ENCODE data around the gene SCRN2.
A peak's percentile ranks its signal among the peaks of the same experiment; 100 is the strongest.

The SCRN2 gene

DNA sequence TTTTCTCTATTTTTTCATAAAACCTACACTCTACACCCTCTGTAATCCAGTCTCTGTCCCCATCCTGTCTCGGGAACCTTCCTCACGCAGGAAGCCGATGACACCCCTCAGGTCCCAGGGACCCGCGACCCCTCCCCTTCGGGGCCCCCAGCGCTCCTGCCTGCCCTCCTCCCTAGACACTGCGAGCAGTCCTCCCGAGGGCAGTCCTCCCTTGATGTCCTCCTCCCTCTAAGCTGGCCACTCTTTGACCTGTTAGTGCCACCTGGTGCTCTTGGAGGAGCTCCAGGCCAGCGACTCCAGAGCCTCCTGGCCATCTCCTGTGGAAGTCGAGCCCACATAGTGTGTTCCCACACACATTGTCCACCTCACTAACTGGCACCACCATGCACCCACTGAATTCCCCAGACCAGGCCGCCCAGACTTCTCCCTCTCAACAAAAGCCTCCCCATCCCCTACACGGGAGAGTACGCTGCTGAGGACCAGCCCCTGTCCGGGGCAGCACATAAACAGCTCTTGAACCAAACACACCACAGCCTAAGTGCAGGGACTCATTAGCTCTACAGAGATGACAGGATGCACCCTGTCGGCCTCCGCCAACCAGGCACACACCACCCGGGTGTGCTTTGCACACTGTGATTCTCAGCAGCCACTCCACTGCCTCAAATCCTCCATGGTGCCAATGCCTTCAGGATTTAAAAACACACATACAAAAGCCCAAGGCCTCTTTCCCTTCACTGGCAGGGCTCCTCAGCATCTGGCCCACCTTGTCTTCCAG lies 28.7 kb downstream of the SCRN2 start:
- intact Hi-C loops (cut with DNase I) = no loop called here
- peak in 3 of 42 donors; percentile 3 to 18 (median 5) for DNase-seq

DNA sequence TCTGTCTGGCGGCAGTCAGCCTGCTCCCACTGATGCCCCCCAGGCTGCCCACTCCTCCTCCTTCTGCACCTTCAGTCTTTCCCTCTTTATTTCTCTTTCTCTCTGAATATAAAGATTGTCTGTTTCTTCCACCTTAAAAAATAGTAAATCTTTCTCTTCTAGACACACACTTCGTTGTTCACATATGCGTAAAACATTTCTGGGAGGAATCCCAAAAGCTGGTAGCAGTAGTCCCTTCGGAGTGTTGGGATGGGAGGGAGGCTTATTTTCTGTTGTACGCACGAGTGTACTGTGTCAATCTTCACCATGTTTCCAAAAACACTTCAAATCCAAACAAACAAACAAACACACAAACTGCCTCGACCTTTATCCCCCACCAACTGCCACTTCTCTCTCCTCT lies 29.4 kb downstream of the SCRN2 start:
- intact Hi-C loops (cut with DNase I) = no loop called here
- DNase-seq = peak in 1 of 42 donors; percentile 2

DNA sequence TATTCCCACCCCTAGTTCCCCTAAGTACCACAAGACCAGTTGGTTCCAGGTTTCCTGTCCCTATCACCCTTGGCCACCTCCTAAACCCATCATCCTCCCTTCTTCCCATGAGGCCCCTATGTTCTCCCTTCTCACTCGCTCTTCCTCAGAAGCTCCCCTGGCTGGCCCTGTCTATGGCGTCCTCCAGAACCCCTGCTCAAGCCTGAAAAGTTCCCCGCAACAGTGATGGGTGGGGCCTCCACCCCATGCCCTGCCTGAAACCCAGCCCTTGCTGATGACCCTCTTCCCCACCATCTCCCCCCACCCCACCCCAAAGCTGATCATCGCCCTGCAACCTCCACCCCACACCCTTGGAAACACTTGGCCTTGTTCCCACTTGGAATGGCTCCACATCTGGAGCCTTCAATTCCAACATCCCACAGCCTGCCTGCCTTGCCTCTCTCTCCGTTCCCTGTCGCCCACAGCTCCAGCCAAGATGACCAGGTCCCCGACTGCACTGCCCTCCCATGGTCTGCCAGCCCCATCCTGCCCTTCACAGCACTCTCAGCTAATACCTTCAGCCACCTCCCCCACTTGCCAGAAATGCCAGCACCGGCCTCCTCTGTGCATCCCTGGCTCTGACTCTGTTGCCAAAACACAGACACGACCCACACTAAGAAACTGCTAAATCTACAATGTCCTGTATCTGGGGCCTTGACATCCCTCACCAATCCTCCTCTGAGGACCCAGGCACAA lies 30.0 kb downstream of the SCRN2 start:
- intact Hi-C loops (cut with DNase I) = no loop called here
- DNase-seq = peak in 2 of 42 donors; percentile 8

DNA sequence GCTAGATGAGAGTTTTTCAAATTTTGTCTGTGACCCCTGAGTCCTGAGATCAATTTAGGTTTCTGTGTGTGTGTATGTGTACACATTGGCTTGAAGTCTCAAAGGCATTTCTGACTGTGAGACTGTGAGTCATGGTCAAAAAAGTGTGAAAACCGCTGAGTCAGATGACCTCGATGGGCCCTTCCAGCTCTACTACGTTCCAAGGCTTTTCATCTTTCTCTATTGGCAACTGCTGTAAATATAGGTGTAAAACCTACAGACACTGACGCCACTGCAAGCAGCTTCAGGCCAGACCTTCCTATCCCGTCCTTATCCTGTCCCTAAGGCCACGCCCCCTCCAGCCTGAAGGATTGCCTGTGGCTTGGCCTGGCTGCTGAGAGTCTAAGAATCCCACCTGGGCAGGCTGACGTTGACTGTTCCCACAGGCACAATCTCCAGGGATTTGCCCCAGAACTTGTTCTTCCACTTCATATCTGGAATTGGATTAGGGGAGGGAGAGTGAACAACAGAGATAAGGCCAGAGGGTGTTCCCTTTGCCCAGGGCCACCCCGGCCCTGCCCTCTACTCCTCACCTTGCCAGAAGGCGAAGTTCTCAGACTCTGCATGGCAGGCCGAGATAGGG lies 30.8 kb downstream of the SCRN2 start:
- peak in 1 of 42 donors; percentile 5 for DNase-seq
- intact Hi-C loops (cut with DNase I) = no loop called here

DNA sequence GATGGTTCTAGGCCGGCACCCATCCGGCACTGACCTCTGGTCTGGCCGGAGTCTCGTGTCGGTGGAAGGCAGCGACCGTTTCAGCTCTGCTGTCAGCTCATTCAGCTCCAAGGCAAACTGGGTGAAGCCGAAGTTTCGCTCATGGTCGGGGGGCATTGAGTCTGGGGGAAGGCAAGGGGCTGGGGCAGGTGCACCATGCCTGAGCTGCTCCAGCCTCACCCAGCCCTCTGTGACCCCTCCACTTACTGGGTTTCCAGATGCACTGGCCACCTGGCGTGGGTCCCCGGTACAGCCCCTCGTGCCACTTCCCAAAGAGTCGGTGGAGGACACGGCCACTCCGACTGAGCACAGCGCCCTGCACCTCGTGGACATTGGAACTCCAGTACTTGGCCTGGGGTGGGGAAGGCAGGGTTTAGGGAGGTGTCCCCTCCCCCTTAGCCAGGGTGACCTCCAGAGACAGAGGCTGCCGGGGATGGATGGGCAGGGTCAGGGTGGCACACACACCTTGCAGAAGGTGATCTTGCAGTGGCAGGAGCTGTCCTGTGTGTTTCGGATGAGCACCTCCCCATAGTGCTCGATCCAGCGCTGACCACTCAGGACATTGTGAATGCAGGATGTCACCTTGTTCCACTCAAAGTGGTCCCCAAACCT lies 32.1 kb downstream of the SCRN2 start:
- DNase-seq = peak in 3 of 42 donors; percentile 6 to 36 (median 22)
- intact Hi-C loops (cut with DNase I) = loop anchor here (10.0 kb wide), 1 partner anchor 114 kb away; the partner anchor contains the start of gene TBKBP1

DNA sequence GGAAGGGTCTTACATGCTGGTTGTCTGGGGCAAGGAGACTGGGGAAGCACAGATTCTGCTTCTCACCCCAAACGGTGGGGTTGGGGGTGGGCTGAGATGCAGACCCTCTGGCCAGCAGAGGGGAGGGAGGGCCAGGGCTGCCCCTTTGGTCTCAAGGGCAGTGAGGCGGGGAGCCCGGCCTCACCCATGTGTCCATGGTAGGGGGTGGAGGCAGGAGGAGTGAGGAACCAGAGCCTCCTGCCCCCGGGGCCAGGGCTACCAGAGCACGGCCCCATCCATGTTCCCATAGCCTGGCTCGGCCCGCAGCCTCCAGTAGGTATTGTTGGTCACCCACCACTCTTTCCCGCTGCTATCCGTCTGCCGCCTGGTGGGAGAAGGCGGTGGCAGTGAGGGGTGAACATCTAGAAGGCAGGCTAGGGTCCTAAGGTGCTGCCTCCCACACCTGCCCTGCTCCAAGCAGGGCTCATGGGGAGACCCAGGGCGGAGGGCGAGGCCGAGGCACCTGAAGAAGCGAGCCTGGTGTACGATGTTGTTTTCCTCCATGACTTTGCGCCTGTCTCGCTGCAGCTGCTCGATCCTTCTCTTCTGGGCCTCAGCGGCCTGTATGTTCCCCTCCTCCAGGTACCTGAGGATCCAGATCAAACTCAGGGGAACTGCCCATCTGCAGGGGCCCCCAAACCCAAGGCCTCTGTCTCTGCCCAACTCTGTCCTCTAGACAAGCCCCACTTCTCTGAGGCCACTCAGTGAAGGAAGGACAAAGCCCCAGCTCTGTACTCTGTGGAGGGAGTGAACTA lies 32.8 kb downstream of the SCRN2 start:
- peak in 2 of 42 donors; percentile 15 to 23 for DNase-seq
- intact Hi-C loops (cut with DNase I) = loop anchor here (10.0 kb wide), 1 partner anchor 113 kb away; the partner anchor contains the start of gene TBKBP1

DNA sequence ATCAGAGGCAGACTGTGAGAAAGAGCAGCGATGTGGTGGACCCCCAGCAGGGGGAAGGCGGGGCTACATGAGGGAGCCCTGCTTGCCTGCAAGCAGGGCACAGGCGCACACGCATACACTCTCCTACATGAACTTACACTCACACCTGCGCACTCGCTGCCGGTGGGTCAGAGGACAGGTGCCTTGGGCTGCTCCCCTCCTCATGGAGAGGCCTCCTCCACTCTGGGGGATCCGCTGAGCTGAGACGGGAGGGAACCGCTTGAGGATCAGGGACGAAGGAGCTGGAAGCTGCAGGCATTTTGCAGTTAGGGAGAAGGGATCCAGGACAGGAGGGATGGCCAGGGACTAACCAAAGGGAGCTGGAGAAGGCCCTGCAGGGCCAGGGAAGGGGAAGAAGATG lies 33.7 kb downstream of the SCRN2 start:
- intact Hi-C loops (cut with DNase I) = loop anchor here (10.0 kb wide), 1 partner anchor 113 kb away; the partner anchor contains the start of gene TBKBP1
- peak in 2 of 42 donors; percentile 15 to 18 for DNase-seq

DNA sequence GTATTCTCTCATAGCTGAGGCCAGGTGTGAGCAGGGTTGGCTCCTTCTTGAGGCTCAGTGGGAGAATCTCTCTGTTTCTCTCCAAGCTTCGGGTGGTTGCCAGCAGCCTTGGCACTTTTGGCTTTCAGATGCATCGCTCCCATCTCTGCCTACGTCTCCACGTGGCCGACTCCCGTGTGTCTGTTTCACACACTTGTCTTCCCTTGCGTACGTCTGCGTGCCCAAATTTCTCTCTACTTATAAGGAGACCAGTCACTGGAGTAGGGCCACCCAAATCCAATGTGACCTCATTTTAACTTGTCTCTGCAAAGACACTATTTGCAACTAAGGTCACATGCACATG lies 34.2 kb downstream of the SCRN2 start:
- DNase-seq = peak in 2 of 42 donors; percentile 1 to 21
- intact Hi-C loops (cut with DNase I) = loop anchor here (10.0 kb wide), 1 partner anchor 112 kb away; the partner anchor contains the start of gene TBKBP1

DNA sequence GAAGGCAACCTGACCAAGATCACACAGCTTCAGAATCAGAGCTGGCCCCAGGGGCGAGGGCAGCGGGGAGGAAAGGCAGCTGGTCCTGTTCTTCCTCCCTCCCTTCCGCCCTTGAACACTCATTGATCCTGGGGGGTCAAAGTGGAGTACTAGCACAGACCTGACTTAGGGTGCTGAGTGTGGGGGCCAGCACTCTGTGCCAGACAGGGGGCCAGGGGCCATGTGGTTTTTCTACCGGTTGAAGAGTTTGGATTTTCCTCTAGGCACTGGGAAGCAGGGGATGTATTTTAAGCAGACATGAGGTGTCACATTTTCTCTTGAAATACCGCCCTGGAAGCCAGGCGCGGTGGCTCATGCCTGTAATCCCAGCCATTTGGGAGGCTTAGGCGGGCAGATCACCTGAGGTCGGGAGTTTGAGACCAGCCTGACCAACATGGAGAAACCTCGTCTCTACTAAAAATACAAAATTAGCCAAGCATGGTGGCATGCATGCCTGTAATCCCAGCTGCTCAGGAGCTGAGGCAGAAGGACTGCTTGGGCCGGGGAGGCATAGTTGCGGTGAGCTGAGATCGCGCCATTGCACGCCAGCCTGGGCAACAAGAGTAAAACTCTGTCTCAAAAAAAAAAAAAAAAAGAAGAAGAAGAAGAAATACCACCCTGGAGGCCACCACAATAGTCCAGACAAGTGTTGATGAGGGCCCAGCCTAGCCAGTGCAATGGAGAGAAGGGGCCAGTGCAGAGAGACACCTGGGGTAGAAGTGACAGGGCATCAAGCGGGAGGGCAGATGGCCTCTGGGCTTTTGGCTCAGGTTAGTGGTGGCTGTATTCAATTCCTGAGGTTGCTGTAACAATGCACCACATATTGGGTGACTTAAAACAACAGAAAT lies 34.8 kb downstream of the SCRN2 start:
- intact Hi-C loops (cut with DNase I) = loop anchor here (10.0 kb wide), 1 partner anchor 111 kb away; the partner anchor contains the start of gene TBKBP1
- DNase-seq = peak in 2 of 42 donors; percentile 1 to 10

DNA sequence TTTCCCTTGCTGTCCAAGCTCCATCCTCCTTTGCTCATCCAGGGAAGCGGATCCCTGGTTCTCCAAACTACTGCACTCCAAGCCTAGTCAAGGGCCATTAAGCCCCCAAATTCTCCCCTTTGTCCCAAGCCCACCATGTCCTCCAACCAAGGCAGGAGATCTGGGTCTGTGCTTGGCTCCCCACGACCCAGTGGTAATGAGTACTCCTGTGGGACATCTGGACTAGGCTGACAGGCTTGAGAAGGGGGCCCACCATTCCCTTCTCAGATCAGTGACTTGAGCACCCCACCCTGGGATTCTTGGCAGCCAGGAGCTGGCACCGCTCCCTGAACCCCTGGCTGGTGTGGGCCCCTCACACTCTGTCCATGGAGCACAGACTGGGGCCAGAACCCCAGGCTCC lies 36.6 kb downstream of the SCRN2 start:
- no peak for DNase-seq
- intact Hi-C loops (cut with DNase I) = loop anchor here (10.0 kb wide), 1 partner anchor 110 kb away; the partner anchor contains the start of gene TBKBP1

DNA sequence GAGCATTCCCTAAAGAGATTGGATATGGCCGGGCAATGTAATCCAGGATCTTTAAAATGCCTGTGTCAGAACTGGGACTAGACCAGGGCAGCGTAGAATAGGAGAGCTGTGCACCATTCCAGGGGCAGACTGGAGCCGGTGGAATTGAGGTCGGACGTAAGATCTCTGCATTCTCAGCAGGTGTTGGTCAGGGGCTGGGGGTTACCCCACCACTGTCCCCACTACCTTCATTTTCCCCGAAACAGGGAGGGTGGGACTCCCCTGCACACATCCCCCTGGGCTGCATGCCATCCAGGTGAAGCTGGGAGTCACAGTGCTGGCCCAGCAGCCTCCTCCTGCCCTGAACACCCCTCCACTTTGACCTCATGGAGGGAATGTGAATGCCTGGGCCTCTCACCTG lies 37.3 kb downstream of the SCRN2 start:
- intact Hi-C loops (cut with DNase I) = loop anchor here (10.0 kb wide), 1 partner anchor 109 kb away; the partner anchor contains the start of gene TBKBP1
- peak in 1 of 42 donors; percentile 9 for DNase-seq

DNA sequence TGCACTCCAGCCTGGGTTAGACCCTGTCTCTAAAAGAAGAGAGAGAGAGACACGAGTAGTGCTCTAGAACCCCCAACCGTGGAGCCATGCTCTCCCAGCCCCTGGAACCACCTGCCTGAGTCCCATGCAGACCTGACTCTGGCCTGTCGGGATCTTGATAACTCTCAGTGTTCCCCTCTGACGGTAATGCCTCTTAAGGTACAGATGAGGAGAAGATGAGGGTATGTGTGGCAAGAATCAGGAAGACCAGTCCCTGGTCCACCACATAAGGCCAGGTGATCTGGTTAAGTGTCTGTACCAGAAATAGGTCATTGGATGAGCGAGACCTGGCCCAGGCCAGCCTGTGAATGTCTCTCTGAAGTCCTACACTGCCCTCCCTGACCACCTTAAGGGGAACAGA lies 37.9 kb downstream of the SCRN2 start:
- peak in 2 of 42 donors; percentile 2 to 27 for DNase-seq
- intact Hi-C loops (cut with DNase I) = loop anchor here (10.0 kb wide), 1 partner anchor 108 kb away; the partner anchor contains the start of gene TBKBP1

DNA sequence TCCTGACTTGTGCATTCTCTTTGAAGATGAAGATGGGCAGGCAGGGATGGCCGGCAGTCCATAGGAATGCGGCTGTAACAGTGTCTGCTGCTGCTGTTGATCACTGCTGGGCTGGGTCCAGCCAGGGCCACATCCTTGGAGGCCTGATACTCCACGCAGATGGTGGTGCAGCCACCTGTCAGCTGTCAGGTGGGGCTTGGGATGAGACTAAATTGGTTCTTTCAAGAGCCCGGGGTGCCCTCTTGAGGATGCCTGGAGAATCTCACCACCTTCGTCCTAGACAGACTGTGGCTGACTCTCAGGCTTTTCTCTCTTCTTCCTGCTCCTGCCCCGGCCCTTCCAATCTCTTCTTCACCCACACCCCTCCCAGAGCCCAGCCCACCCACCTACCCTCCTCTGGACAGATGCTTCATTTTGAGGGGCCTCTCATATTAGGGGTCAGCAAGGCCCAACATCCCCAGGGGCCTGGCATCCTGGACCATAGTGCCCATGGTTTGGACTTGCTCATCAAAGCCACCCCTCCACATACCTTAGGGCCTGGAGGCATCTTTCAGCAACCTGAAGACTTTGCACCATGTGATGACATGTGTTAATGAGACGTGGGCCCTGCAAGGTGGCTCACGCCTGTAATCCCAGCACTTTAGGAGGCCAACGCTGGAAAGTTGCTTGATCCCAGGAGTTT lies 38.6 kb downstream of the SCRN2 start:
- DNase-seq = peak; percentile 13 to 82 (median 54)
- intact Hi-C loops (cut with DNase I) = loop anchor here (10.0 kb wide), 1 partner anchor 108 kb away; the partner anchor contains the start of gene TBKBP1

DNA sequence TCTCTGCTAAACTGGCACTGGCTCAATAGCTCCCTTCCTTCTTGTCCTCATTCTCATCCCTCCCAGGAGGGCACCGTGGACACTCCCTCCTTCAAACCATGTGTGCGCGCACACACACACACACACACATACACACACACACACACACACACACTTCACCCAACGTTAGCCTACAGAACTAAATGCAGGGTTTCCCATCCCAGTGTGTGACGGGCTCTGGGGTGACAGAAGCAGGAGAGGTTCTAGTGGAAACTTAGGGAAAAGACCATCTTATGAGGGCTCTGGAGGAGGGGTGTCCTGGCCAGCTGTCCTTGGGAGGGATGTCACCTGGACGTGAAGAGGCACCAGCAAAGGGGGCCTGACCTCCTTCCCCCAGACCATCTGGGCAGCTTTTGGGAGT lies 39.2 kb downstream of the SCRN2 start:
- intact Hi-C loops (cut with DNase I) = loop anchor here (10.0 kb wide), 1 partner anchor 107 kb away; the partner anchor contains the start of gene TBKBP1
- DNase-seq = no peak

DNA sequence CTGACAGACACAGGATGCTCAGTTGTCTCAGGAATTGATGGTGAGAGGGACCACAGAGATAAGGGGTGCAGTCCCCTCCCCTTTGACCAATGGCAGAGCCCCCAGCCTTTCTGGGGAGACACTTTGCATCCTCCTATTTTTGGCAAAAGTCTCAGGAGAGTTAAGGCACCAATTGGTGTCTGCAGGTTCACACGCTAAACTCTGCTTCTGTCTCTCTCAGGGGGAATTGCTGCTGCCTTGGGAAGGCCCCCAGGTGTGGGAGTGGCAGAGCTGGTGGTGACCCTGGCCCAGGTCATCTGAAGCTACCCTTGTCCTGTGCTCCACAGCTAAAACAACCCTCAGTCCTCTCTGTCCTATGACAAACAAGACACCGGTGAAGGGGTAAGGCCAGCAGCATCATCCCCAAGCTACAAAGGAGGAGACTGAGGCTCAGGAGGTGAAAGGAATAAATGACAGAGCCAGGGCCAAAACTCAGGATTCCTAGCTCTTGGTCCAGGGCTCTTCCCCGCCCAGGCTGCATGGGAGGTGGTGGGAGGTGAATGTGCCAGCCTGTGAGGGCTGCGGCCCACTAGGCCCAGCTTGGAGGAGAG lies 39.8 kb downstream of the SCRN2 start:
- DNase-seq = peak in 1 of 42 donors; percentile 10
- intact Hi-C loops (cut with DNase I) = loop anchor here (10.0 kb wide), 1 partner anchor 106 kb away; the partner anchor contains the start of gene TBKBP1

DNA sequence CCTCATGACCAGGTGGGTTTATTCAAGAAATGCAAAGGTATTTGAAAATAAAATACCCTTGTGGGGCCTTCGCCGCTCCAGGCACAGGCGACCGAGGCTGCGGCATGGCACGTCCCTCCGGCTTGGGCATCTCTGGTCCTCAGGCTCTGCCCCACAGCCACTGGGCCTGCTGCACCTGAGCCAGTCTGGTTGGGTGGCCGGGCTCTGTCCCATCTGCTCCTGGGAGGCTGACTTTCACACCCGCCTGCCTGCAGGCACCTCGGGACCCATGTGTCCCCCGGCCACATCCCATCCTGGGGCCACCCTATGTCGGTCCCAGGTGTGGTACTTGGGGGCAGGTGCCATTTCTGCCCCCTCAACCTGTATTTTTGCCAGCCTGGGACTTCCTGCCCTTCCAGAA lies 40.4 kb downstream of the SCRN2 start:
- intact Hi-C loops (cut with DNase I) = loop anchor here (10.0 kb wide), 1 partner anchor 106 kb away; the partner anchor contains the start of gene TBKBP1
- DNase-seq = no peak
